Measurements from ENCODE around the gene HPCAL1. TPM values are rescaled to one million over a fixed set of nuclear protein-coding genes. Genes with fewer than 3 reads are reported as not detected.

Gene HPCAL1
- total and polyA plus RNA-seq, 10 of the 15 experiments (the other 5 are each of a cell fraction or from before 2014, with no cell fraction given): 0.40 to 12.8 (median 7.9) TPM

- no peak for TF ChIP-seq E4F1 (IDR thresholded peaks at IDR 0.05; ENCODE audit: borderline replicate concordance, partially characterized antibody)
- TF ChIP-seq MTA3 (IDR thresholded peaks at IDR 0.05; ENCODE audit: borderline replicate concordance, low read length): no peak
- no peak for TF ChIP-seq MEF2A (IDR thresholded peaks at IDR 0.05; ENCODE audit: insufficient read depth, low read depth, low read length)
Observed at GRCh38 chr2:10266133-10266620, 36.5 kb upstream of the HPCAL1 start (continued).

GRCh38 chr2:10267036-10267435, 35.7 kb upstream of the HPCAL1 start:
- Histone ChIP-seq H3K4me1 (ENCODE audit: control insufficient read depth, insufficient read depth, low read length) (no peaks in the 10 kb centered on the region), H3K4me3 (no peak overlapping the region), H3K36me3 (ENCODE audit: control insufficient read depth in 2 of 2, insufficient read depth in 2 of 2, low read length in 1 of 2) (no peaks in the 10 kb centered on the region), H2AFZ (ENCODE audit: control insufficient read depth, low read depth, low read length) (no peak overlapping the region), H4K20me1 (ENCODE audit: control insufficient read depth, insufficient read depth) (no peaks in the 10 kb centered on the region), H3K9ac (ENCODE audit: control insufficient read depth, insufficient read depth, low read length) (no peak overlapping the region), H3K79me2 (ENCODE audit: control insufficient read depth, insufficient read depth, low read length) (no peaks in the 10 kb centered on the region), H3K4me2 (ENCODE audit: control insufficient read depth, insufficient read depth) (no peak overlapping the region), H3K27ac (ENCODE audit: control insufficient read depth, insufficient read depth) (no peak overlapping the region), H3K9me3 (replicated peaks; ENCODE audit: control insufficient read depth, insufficient read depth, low read length) (no peaks in the 10 kb centered on the region), H3K27me3 (replicated peaks in 1 of 2; ENCODE audit: control insufficient read depth in 2 of 2, insufficient read depth in 2 of 2, low read length in 1 of 2) (peaks cover 0 to 3% of the 10 kb centered on the region in 2 experiments; a peak in 1 of 4 replicates)
- ChIA-PET CTCF (interaction anchor here (1.0 to 3.1 kb wide), 2 partner anchors 142 to 163 kb away, joined by 3 to 19 read pairs; no protein-coding TSS in a partner anchor), RAD21 (ENCODE audit: unreplicated experiment) (interaction anchor here (3.5 kb wide), 1 partner anchor 142 kb away, joined by 19 read pairs; no protein-coding TSS in a partner anchor), POLR2A (no interaction called here), SMC1A (ENCODE audit: uncharacterized antibody, unreplicated experiment) (interaction anchor here (1.1 kb wide), 1 partner anchor 168 kb away, joined by 4 read pairs; no protein-coding TSS in a partner anchor)
- FAIRE-seq (no peak), ATAC-seq (no peak), DNase-seq (ENCODE audit: low read depth, low spot score) (no peak)
- WGBS (ENCODE audit: insufficient coverage, insufficient replicate concordance, low lambda C conversion rate, missing lambda C conversion rate): 39% methylated on average over 6 of the region's 6 CpGs
- no TSS peak for BruUV-seq (replicated peaks)
- in situ Hi-C loops (cut with MboI): no loop called here
- intact Hi-C loops (cut with micrococcal nuclease; ENCODE audit: unreplicated experiment): no loop called here
- TF ChIP-seq SMAD5 (IDR thresholded peaks at IDR 0.05; ENCODE audit: low read depth): no peak
